WERI-Rb-1 (cell line): ENCODE measurements around the gene DFFA.

Experiments used
- DNase-seq: peaks from one replicate; pipeline ENCODE4 v3.0.0-alpha.2; 2020
- H3K27ac ChIP-seq: fragments of 250-450 bp; sonication (Bioruptor Pico); 2 replicates; pipeline ENCODE4 v1.5.1; 2020; ENCODE audit warnings: mild to moderate bottlenecking, moderate library complexity
- H3K27me3 ChIP-seq: fragments of 250-450 bp; sonication (Bioruptor Pico); 2 replicates; pipeline ENCODE4 v1.5.1; 2021; ENCODE audit warnings: mild to moderate bottlenecking, low read depth, moderate library complexity; ENCODE audit not compliant: insufficient read depth, severe bottlenecking
- H3K36me3 ChIP-seq: fragments of 250-450 bp; sonication (Bioruptor Pico); 2 replicates; pipeline ENCODE4 v1.5.1; 2020; ENCODE audit warnings: mild to moderate bottlenecking, moderate library complexity
- H3K4me3 ChIP-seq: 2 replicates; pipeline ENCODE4 v1.5.1; 2011; ENCODE audit warnings: low read depth, mild to moderate bottlenecking, control low read depth, low read length
- H3K9me3 ChIP-seq: fragments of 250-450 bp; sonication (Bioruptor Pico); 2 replicates; pipeline ENCODE4 v1.5.1; 2021; ENCODE audit warnings: mild to moderate bottlenecking, moderate library complexity; ENCODE audit not compliant: severe bottlenecking
- TF ChIP-seq, protein P1 (sequence below): IDR thresholded peaks from 2 replicates; pipeline ENCODE4 v1.5.1; 2011; ENCODE audit warnings: low read depth, mild to moderate bottlenecking, control low read depth, inconsistent platforms, low read length

Gene DFFA

DNA sequence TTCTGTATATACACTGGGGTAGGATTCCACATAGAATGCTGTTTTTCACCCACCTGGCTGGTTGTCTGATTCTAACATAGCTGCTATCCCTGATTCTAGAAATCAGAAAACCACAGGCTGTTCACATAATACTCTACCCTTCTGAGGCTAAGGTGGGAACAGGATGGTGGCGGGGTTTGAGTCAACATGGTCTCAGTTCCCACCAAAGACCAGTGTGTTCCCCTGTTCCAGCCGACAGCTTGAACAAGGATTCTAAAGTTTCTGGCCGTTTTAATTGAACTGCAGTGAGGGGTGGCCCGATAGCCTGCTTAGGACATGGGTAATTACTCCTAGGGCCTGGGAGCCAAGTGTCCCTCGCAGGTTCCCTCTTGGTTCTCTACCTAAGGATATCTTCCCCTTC, 40.9 kb upstream of the DFFA start:
- Histone ChIP-seq H3K9me3 (no peaks in the 10 kb centered on the region), H3K27ac (no peak overlapping the region), H3K36me3 (no peaks in the 10 kb centered on the region), H3K4me3 (no peak overlapping the region), H3K27me3 (no peaks in the 10 kb centered on the region)
- no peak for DNase-seq
- TF ChIP-seq, protein P1, sequence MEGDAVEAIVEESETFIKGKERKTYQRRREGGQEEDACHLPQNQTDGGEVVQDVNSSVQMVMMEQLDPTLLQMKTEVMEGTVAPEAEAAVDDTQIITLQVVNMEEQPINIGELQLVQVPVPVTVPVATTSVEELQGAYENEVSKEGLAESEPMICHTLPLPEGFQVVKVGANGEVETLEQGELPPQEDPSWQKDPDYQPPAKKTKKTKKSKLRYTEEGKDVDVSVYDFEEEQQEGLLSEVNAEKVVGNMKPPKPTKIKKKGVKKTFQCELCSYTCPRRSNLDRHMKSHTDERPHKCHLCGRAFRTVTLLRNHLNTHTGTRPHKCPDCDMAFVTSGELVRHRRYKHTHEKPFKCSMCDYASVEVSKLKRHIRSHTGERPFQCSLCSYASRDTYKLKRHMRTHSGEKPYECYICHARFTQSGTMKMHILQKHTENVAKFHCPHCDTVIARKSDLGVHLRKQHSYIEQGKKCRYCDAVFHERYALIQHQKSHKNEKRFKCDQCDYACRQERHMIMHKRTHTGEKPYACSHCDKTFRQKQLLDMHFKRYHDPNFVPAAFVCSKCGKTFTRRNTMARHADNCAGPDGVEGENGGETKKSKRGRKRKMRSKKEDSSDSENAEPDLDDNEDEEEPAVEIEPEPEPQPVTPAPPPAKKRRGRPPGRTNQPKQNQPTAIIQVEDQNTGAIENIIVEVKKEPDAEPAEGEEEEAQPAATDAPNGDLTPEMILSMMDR = no peak

DNA sequence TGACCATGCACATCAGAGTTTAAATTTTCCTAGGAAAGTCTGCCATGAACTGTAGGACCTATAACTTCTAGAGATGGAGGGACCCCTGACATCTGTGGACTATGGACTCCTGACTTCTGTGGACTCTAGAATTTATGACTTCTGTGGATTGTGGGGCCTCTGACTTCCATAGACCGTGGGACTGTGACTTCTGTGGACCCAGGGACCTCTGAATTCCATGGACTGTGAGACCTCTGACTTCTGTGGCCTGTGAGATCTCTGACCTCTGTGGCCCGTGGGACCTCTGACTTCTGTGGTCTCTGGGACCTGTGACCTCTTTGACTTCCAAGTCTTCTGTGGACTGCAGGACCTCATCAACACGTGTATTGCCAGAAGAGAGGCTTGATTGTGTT, 39.2 kb upstream of the DFFA start:
- Histone ChIP-seq H3K4me3 (no peak overlapping the region), H3K27me3 (no peaks in the 10 kb centered on the region), H3K9me3 (no peaks in the 10 kb centered on the region), H3K27ac (no peak overlapping the region), H3K36me3 (no peaks in the 10 kb centered on the region)
- no peak for DNase-seq
- TF ChIP-seq, protein P1 = no peak

DNA sequence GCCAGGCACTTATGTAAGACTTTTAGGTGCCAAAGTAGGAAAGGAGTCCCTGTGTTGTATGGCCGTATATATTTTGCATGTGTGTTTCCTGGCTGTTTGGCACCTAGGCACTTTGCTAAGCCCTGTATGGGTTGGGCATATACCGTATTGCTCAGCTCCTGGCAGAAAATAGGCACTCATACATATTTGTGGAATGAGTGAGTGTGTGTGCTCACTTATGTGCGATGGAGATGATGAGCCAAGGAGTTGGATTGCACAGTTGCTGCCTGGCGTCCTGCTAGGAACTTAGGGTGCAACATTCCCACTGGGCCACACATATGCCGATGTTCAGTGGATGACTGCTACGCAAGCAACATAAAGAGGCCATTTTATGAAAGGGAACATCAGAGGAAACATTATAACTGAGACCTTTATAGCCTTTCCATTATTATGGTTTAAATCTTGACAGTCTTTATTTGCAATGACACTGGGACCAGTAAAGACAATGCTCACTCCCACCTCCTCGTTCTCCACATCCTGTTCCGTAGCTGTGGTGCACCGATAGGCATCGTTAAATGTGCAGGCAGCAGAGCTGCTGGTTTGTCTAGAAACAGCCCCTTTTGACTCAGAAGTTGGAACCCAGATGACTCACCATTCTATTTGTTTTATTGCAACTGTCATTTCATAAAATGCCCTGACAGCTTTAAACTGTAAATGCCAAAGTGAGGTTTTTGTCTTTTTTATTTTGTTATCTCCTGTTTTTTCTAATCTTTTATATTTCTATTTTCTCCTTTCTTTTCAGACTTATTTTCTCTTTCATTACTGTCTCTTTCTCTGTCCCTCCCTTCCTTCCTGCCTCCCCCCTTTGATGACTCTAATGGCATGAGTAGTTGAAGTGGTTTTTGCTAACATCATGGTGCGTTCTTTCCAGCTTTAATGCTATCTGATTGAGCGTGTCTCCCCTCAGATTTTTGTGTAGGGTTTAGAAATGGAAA, 38.5 kb upstream of the DFFA start:
- TF ChIP-seq, protein P1 = no peak
- Histone ChIP-seq H3K9me3 (no peaks in the 10 kb centered on the region), H3K4me3 (no peak overlapping the region), H3K27ac (no peak overlapping the region), H3K36me3 (no peaks in the 10 kb centered on the region), H3K27me3 (no peaks in the 10 kb centered on the region)
- DNase-seq = no peak

DNA sequence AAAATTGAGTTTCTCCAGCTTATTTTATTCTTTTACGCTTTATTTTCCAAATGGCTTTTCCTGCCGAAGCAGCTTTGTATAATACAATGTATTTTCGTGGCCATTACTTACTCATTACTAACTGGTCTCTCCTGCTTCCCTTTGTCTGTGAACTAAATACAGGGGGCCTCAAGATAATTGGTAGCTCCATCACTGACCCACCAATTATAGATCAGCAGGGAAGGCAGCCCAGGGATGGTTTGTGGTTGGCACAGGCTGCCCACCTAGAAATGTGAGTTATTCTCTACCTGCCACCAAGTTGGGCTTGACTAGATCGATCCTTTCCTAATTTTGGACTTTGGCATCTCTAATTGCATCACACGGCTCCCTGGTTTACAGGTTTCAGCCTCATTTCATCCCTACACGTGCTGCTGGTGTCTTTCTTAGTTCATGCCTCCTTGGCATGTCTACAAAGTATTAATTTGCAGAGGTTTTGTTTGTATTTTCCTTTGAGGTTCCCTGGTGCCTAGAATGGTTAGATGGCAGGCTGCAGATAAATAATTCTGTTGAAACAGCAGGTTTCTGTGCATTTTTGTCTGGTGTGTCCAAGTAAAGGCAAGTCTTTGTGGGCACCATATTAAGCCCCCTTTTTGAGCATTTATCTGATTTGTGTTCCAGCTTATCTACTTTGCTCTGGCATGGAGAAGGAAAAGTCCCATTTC, 37.6 kb upstream of the DFFA start:
- TF ChIP-seq, protein P1 = no peak
- Histone ChIP-seq H3K27me3 (no peaks in the 10 kb centered on the region), H3K27ac (no peak overlapping the region), H3K36me3 (no peaks in the 10 kb centered on the region), H3K4me3 (no peak overlapping the region), H3K9me3 (no peaks in the 10 kb centered on the region)
- no peak for DNase-seq

DNA sequence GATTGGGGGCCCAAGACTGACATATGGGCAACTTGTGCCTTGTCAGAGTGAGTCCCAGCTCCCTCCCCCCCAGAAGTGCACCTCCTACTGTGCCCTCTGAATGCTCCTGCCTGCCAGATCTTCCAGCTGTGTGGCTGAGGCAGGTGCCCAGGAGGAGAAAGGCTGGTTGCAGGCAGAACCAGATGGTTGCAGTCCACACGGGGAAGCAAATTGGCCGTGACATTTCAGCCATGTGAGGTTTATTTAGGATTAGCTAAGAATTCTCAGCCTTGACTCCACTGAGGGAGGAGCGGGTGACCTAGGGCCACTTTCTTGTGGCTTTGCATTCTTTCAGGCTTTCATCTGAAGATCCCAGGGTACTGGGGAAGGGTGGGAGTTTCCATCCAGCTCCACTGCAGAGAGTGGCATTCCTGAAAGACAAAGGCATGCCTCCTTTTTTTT, 36.2 kb upstream of the DFFA start:
- Histone ChIP-seq H3K27me3 (no peaks in the 10 kb centered on the region), H3K4me3 (no peak overlapping the region), H3K36me3 (no peaks in the 10 kb centered on the region), H3K9me3 (no peaks in the 10 kb centered on the region), H3K27ac (no peak overlapping the region)
- peak; percentile 44 for DNase-seq
- TF ChIP-seq, protein P1 = no peak
